ENCODE results near the gene MRPL12.

The MRPL12 gene

GRCh38 chr17:81702934-81703746, at the start of gene MRPL12:
MRPL12 (plus strand) TSS chr17:81703367; CDS start chr17:81703502, 135 bp downstream.
- Histone ChIP-seq H3K27ac (ENCODE audit: low read length) (peak within 1 kb of the TSS; percentile 86), H3K4me3 (ENCODE audit: low read depth in 1 of 2, low read length in 2 of 2) (peak within 1 kb of the TSS; percentile 71 to 98), H3K36me3 (ENCODE audit: insufficient read depth, low read length) (peaks cover 70% of the 10 kb centered on the region), H3K4me2 (ENCODE audit: insufficient read depth, low read length) (peak within 1 kb of the TSS; percentile 95), H3K79me2 (ENCODE audit: insufficient read depth, low read length) (peaks cover 72% of the 10 kb centered on the region), H3K27me3 (ENCODE audit: insufficient read depth, low read length, poor library complexity) (no peaks in the 10 kb centered on the region), H4K20me1 (ENCODE audit: insufficient read depth, low read length) (peaks cover 56% of the 10 kb centered on the region), H3K9ac (ENCODE audit: low read depth, low read length) (peak within 1 kb of the TSS; percentile 95), H3K9me3 (ENCODE audit: insufficient read depth, low read length, severe bottlenecking) (no peaks in the 10 kb centered on the region), H3K4me1 (ENCODE audit: insufficient read depth, low read length) (peaks cover 38% of the 10 kb centered on the region), H2AFZ (ENCODE audit: low read depth, low read length) (peak within 1 kb of the TSS; percentile 77)
- peak; percentile 87 for ATAC-seq (ENCODE audit: insufficient read depth, low read depth)
- peak; percentile 91 for DNase-seq
- no peak for TF ChIP-seq EZH2 (IDR thresholded peaks at IDR 0.05; ENCODE audit: borderline replicate concordance, low read depth, low read length, severe bottlenecking)
- TF ChIP-seq CTCF (IDR thresholded peaks at IDR 0.05; ENCODE audit: borderline replicate concordance, extremely low read depth, low read length, poor library complexity, severe bottlenecking), result no peak

GRCh38 chr17:81655378-81656117, 47.6 kb upstream of the MRPL12 start:
- no peaks in the 10 kb centered on the region for H3K9me3 ChIP-seq (ENCODE audit: insufficient read depth, low read length, severe bottlenecking)
- no peaks in the 10 kb centered on the region for H3K79me2 ChIP-seq (ENCODE audit: insufficient read depth, low read length)
- no peak for ATAC-seq (ENCODE audit: insufficient read depth, low read depth)
- H4K20me1 ChIP-seq (ENCODE audit: insufficient read depth, low read length), result no peaks in the 10 kb centered on the region
- H3K4me2 ChIP-seq (ENCODE audit: insufficient read depth, low read length), result no peak overlapping the region
- TF ChIP-seq CTCF (IDR thresholded peaks at IDR 0.05; ENCODE audit: borderline replicate concordance, extremely low read depth, low read length, poor library complexity, severe bottlenecking), result no peak
- TF ChIP-seq EZH2 (IDR thresholded peaks at IDR 0.05; ENCODE audit: borderline replicate concordance, low read depth, low read length, severe bottlenecking), result no peak
- H2AFZ ChIP-seq (ENCODE audit: low read depth, low read length), result no peak overlapping the region
- no peak overlapping the region for H3K9ac ChIP-seq (ENCODE audit: low read depth, low read length)
- no peaks in the 10 kb centered on the region for H3K4me1 ChIP-seq (ENCODE audit: insufficient read depth, low read length)
- DNase-seq, result no peak
- no peak overlapping the region for H3K27ac ChIP-seq (ENCODE audit: low read length)
- H3K36me3 ChIP-seq (ENCODE audit: insufficient read depth, low read length), result no peaks in the 10 kb centered on the region
- H3K27me3 ChIP-seq (ENCODE audit: insufficient read depth, low read length, poor library complexity), result no peaks in the 10 kb centered on the region
- H3K4me3 ChIP-seq (ENCODE audit: low read depth in 1 of 2, low read length in 2 of 2), result no peak overlapping the region

GRCh38 chr17:81656118-81656743, 46.9 kb upstream of the MRPL12 start, which contains the start of gene PDE6G:
PDE6G (minus strand) TSS chr17:81656542; CDS start chr17:81653305, 3,237 bp downstream.
- H2AFZ ChIP-seq (ENCODE audit: low read depth, low read length), result no peak within 1 kb of the TSS
- no peak within 1 kb of the TSS for H3K9ac ChIP-seq (ENCODE audit: low read depth, low read length)
- no peaks in the 10 kb centered on the region for H3K36me3 ChIP-seq (ENCODE audit: insufficient read depth, low read length)
- no peaks in the 10 kb centered on the region for H4K20me1 ChIP-seq (ENCODE audit: insufficient read depth, low read length)
- no peak within 1 kb of the TSS for H3K4me3 ChIP-seq (ENCODE audit: low read depth in 1 of 2, low read length in 2 of 2)
- TF ChIP-seq EZH2 (IDR thresholded peaks at IDR 0.05; ENCODE audit: borderline replicate concordance, low read depth, low read length, severe bottlenecking) (no peak), CTCF (IDR thresholded peaks at IDR 0.05; ENCODE audit: borderline replicate concordance, extremely low read depth, low read length, poor library complexity, severe bottlenecking) (no peak)
- H3K27ac ChIP-seq (ENCODE audit: low read length), result no peak within 1 kb of the TSS
- no peak within 1 kb of the TSS for H3K4me2 ChIP-seq (ENCODE audit: insufficient read depth, low read length)
- no peaks in the 10 kb centered on the region for H3K79me2 ChIP-seq (ENCODE audit: insufficient read depth, low read length)
- no peaks in the 10 kb centered on the region for H3K27me3 ChIP-seq (ENCODE audit: insufficient read depth, low read length, poor library complexity)
- DNase-seq (no peak), ATAC-seq (ENCODE audit: insufficient read depth, low read depth) (no peak)
- H3K4me1 ChIP-seq (ENCODE audit: insufficient read depth, low read length), result no peaks in the 10 kb centered on the region
- H3K9me3 ChIP-seq (ENCODE audit: insufficient read depth, low read length, severe bottlenecking), result no peaks in the 10 kb centered on the region
